Activated T-cell treated with anti-CD3 and anti-CD28 coated beads, Interleukin-2, amount 50 U/mL, for 4 hours (primary cell): ENCODE data around the gene RIC8B. TPM values are rescaled to one million over a fixed set of nuclear protein-coding genes. Genes with fewer than 3 reads are reported as not detected.
A peak's percentile ranks its signal among the peaks of the same experiment; 100 is the strongest.

Experiments
- ATAC-seq, 2 donors: fragments of 200-7000 bp; cut with Tn5 transposase; one replicate each; pipeline ENCODE4 v1.10.0; 2021
- DNase-seq: peaks from one replicate; pipeline ENCODE4 v3.0.0-alpha.2; 2020
- H3K27me3 Mint-ChIP-seq: one replicate; pipeline ENCODE4 v1.8.0; 2021; ENCODE audit warnings: low read depth, mixed read lengths
- H3K36me3 Mint-ChIP-seq: one replicate; pipeline ENCODE4 v1.8.0; 2022; ENCODE audit warnings: mixed read lengths; ENCODE audit not compliant: insufficient read depth
- H3K4me1 Mint-ChIP-seq: one replicate; pipeline ENCODE4 v1.8.0; 2021; ENCODE audit warnings: low read depth, mixed read lengths
- H3K4me3 Mint-ChIP-seq: one replicate; pipeline ENCODE4 v1.8.0; 2021; ENCODE audit warnings: mild to moderate bottlenecking, moderate library complexity, mixed read lengths
- H3K9me3 Mint-ChIP-seq: one replicate; pipeline ENCODE4 v1.8.0; 2021; ENCODE audit warnings: mixed read lengths
- total RNA-seq, 3 donors: library from RNA; stranded (reverse); gene quantifications; one replicate each; pipeline ENCODE4 v1.2.1, GENCODE V29; 2021

Gene RIC8B
- total RNA-seq, 3 donors from 2014 or later, result 7.4 to 8.6 (median 8.1) TPM

DNA sequence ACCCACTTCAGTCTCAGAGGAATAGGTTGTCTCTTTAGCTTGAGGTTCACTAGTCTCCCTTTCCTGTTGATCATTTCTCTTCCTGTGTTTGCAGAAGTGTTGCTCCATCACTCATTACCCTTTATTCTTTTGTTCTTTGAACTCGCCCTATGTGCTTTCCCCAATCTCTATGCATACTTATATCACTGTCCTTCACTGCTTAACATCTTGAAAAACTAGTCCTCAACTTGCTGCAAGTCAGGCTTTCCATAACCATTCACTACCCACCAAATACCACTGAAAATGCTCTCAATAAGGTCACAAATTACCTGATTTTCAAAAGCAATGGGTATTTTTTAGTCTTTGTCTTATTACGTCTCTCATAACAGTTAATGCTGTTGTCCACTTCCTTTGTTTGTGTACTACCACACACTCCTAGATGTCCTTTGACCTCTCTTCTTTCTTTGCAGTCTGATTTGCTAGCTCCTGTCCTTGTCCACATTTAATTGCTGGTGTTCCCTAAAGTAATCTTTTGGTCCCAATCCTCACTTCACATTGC, 80.8 kb downstream of the RIC8B start:
- Mint-ChIP-seq H3K4me1 (peaks cover 4% of the 10 kb centered on the region), H3K36me3 (peaks cover 18% of the 10 kb centered on the region), H3K9me3 (no peaks in the 10 kb centered on the region), H3K4me3 (no peak overlapping the region), H3K27me3 (no peaks in the 10 kb centered on the region)
- ATAC-seq (no peak), DNase-seq (no peak)

DNA sequence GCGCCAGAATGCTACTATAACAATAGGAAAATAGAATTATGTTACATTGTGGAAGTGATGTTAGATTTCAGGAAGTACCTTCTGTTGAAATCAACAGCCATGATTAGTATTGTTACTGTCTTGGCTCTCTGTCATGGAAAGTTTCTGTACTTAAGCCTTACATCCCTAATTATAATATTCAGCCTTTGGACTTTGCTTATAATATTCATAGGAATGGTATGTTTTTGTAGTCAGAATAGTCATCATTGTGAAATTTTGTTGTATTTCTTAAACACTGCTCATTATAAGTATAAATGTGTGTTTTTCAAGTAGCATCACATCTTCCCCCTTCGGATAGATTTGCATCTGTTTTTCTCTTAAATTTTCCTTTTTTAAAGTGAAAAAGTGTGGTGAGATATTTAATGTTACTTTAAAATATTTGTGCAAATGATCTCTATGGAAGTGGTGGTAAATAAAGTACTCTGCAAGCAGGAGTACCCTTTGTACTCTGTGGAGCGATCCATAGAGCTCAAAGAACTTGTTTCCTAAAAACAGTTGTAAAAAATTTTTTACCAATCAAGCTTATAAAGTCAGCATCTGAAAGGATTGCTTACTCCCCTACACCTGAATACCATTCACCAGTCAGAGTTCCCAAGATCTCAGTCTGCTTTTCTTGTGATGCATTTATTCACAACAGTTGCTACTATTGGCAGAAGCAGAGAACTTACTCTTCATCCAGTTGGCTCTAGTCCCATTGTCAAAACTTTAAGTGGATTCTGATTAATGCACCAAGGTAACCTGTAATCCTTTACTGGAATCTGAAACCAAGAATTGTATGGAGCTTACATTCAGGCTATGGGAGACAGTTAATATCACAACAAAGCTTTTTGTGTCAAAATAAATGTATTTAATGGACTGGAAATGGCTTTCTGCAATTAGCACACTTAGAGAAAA, 87.8 kb downstream of the RIC8B start:
- Mint-ChIP-seq H3K9me3 (no peaks in the 10 kb centered on the region), H3K36me3 (peaks cover 39% of the 10 kb centered on the region), H3K4me3 (no peak overlapping the region), H3K4me1 (peaks cover 3% of the 10 kb centered on the region), H3K27me3 (no peaks in the 10 kb centered on the region)
- DNase-seq (no peak), ATAC-seq (no peak)

DNA sequence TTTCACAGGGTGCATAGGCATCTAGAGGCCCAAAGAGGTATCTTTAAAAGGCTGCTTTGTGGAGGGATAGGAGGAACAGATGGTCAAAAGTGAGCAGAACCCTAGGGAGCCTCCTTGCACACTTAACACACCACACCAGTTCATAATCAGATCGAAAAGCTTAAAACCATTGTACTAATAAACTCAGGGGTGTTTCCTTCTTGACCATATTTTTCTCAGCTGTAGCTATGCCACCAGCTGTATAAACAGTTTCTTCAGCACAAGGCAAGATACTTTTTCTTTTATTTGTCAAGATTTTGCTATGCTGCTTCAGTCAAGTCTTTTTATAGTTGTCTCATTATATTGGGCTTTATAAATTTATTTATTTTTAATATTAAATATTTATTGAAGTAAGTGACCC, 88.7 kb downstream of the RIC8B start:
- no peaks in the 10 kb centered on the region for H3K27me3 Mint-ChIP-seq
- peaks cover 3% of the 10 kb centered on the region for H3K4me1 Mint-ChIP-seq
- H3K9me3 Mint-ChIP-seq, result no peaks in the 10 kb centered on the region
- no peak overlapping the region for H3K4me3 Mint-ChIP-seq
- DNase-seq (no peak), ATAC-seq (no peak)
- H3K36me3 Mint-ChIP-seq, result peaks cover 41% of the 10 kb centered on the region

DNA sequence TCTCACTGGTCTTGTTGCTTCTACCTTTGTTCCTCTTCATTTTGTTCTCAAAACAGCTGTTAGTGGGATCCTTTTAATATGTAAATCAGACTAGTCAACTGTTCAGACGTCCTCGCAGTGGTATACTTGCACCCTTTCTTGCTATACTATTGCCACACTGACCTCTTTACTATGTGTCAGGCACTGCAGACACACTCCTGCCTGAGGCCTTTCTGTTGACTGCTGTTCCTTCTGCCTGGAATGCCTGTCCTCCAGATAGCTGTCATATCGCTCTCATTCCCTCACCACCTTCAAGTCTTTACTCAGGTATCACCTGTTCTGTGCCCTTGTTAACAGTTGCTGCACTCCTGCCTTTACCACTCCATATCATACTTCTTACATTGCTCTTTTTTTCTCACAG, 91.2 kb downstream of the RIC8B start:
- no peaks in the 10 kb centered on the region for H3K27me3 Mint-ChIP-seq
- no peak overlapping the region for H3K4me3 Mint-ChIP-seq
- DNase-seq (no peak), ATAC-seq (no peak)
- H3K36me3 Mint-ChIP-seq, result peaks cover 30% of the 10 kb centered on the region
- H3K4me1 Mint-ChIP-seq, result peaks cover 3% of the 10 kb centered on the region
- no peaks in the 10 kb centered on the region for H3K9me3 Mint-ChIP-seq

DNA sequence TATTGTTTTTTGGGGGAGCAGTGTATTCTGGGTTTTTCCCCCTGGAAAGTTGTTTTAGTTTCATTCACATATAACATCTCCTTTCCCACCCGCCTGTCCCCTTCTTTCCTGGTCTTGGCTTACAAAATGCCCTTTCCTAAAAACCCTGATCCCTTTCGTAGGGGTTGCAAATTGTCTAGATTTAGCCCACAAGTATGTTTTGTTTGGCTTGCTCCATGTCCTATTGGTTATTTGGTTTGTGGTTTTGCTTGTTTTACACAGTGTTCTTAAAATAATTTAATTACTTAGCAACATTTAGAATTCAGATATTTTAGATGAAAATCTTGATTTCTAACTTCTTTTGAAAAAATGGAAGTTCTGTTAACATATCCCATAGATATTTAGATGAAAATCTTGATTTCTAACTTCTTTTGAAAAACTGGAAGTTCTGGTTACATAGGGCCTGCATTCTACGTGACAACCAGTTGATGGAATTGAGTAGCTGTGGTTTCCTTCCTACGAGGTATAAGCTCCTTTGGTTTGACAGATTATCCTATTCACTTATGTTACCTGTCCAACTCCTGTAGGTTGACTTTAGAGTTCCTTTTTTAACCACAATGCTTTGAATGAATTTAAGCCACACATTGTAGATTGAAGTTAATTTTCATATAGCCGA, 92.1 kb downstream of the RIC8B start:
- Mint-ChIP-seq H3K4me1 (peaks cover 6% of the 10 kb centered on the region), H3K4me3 (no peak overlapping the region), H3K36me3 (peaks cover 30% of the 10 kb centered on the region), H3K9me3 (no peaks in the 10 kb centered on the region), H3K27me3 (no peaks in the 10 kb centered on the region)
- no peak for ATAC-seq
- DNase-seq, result no peak

DNA sequence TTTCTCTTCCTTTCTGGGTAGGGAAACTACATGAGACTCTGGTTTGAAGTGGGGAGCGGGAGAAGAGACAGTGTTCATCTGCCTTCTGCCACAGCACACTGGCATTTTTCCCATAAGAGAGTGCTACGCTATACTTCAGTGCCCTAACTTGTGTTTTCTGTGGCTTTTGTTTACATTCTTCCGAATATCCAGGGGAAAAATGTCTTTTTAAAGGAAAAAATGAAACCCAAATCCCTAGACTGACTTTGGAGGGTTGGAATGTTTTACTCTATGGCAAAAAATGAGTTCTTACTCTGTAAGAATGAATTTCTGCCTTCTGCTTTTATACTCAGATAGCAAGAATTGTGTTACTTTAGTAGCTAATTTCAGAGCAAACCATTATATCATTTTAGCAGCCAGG, 93.2 kb downstream of the RIC8B start:
- peaks cover 30% of the 10 kb centered on the region for H3K36me3 Mint-ChIP-seq
- no peak overlapping the region for H3K4me3 Mint-ChIP-seq
- H3K9me3 Mint-ChIP-seq, result no peaks in the 10 kb centered on the region
- no peaks in the 10 kb centered on the region for H3K27me3 Mint-ChIP-seq
- DNase-seq (no peak), ATAC-seq (no peak)
- H3K4me1 Mint-ChIP-seq, result peaks cover 6% of the 10 kb centered on the region

DNA sequence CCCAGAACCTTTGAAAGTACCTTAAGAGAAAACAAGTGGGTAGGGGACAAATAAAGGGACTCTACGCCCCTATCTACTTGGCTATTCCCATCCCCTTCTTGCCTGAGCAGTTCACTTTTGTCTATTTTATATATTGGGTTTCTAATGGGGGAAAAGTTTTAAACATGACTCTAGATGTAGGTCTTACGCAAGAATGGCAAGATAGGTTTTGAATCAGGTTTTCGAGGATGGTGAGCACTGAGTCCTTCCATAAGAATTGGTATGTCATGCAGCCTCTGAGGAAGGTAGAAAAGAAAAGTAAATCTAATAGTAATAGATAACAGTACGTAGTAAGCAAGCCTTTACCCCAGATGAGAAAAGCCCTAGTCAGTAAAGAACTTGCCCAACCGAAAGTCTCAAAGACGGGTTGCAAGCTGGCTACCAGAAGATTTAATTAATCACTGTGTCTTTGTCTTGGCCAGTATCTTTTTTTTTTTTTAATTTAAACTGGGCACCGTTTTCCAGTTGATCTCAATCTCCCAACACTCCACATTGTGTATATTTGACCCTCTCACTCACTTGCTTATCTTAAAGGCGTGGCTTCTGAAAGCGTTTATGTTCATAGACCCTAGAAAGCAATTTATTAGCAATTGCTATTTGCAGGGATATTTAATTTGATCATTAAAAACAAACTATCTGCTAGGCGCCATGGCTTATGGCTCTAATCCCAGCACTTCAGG, 94.7 kb downstream of the RIC8B start:
- peaks cover 6% of the 10 kb centered on the region for H3K4me1 Mint-ChIP-seq
- no peaks in the 10 kb centered on the region for H3K9me3 Mint-ChIP-seq
- ATAC-seq (no peak), DNase-seq (no peak)
- H3K27me3 Mint-ChIP-seq, result no peaks in the 10 kb centered on the region
- H3K36me3 Mint-ChIP-seq, result peaks cover 38% of the 10 kb centered on the region
- no peak overlapping the region for H3K4me3 Mint-ChIP-seq

DNA sequence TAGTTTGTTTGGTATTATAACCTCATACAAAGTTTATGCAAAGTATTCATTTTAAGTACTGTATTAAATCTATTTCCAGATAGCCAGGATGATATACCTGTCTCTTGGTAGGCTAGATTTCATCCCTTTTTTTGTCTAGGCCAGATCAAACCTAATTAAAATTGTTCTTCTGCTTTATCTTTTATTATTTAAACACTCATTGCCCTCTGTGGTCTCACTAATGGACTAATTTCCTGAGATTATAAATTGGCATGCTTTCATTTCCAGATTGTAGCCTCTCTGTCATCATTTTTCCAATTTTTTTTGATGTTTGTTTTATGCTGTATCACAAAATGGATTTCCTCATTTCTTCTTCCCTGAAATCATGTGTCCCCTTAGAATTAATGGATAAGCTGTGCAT, 95.6 kb downstream of the RIC8B start:
- DNase-seq, result no peak
- Mint-ChIP-seq H3K4me3 (no peak overlapping the region), H3K27me3 (no peaks in the 10 kb centered on the region), H3K36me3 (peaks cover 36% of the 10 kb centered on the region), H3K9me3 (no peaks in the 10 kb centered on the region), H3K4me1 (peaks cover 6% of the 10 kb centered on the region)
- ATAC-seq, result no peak

DNA sequence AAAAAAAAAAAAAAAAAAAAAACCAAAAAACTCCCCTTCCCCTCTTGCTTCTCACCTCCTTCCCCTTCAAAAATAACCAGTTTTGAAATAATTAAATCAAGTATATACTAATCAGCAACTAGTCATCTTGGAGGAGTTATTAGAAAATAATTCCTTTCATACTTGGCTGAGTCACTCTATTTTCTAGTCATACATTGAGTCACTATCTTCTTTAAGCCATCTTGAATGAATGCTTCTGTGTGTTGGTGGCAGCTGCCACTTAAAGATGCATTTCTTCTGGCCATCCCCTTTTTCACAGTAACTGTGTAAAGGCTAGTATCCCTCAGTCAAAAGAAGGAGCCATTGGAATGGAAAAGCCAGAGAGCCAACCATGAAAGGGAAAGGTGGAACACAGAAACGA, 97.0 kb downstream of the RIC8B start:
- peaks cover 3% of the 10 kb centered on the region for H3K4me1 Mint-ChIP-seq
- no peaks in the 10 kb centered on the region for H3K9me3 Mint-ChIP-seq
- DNase-seq, result no peak
- no peak overlapping the region for H3K4me3 Mint-ChIP-seq
- peaks cover 32% of the 10 kb centered on the region for H3K36me3 Mint-ChIP-seq
- H3K27me3 Mint-ChIP-seq, result no peaks in the 10 kb centered on the region
- peak; percentile 27 to 41 for ATAC-seq

DNA sequence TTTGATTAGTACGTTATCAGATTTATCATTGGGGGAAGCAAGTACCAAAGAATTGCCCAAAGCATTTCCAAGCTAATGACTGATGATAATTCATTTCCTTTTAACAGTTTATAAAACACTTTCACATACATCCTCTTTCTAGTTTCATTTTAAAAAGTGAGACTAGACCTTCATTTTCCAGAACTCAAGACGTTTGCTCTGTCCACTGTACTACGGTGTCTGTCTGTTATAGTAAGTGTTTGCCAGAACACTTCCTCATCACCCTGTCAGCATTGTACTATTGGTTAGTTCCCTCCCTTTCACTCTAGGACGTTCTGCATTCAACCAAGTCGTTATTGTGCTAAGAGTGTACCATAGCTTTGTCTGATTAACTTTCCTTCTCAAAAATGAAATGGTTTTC, 99.5 kb downstream of the RIC8B start:
- no peak for DNase-seq
- no peak for ATAC-seq
- Mint-ChIP-seq H3K36me3 (peaks cover 29% of the 10 kb centered on the region), H3K4me3 (no peak overlapping the region), H3K27me3 (no peaks in the 10 kb centered on the region), H3K4me1 (peaks cover 3% of the 10 kb centered on the region), H3K9me3 (no peaks in the 10 kb centered on the region)

DNA sequence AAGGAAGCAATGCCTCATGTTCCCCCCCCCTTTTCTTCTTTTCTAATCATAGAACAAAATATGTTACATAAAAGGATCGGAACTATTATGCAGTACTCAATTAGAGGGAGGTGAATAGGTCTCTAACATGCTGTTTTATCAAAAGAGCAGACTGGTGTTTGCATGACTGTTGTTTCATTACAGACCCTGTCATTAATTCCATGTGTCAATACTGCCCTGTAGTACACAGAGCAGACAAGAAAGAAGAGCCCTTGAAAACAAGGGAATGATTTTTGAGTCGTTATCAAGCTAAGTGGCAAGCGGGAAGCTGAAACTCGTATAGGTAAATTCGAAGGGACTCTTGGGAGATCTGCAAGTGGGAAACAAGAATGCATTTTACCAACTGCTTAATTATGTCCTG, 104.3 kb downstream of the RIC8B start:
- Mint-ChIP-seq H3K36me3 (peaks cover 38% of the 10 kb centered on the region), H3K4me1 (no peaks in the 10 kb centered on the region), H3K9me3 (no peaks in the 10 kb centered on the region), H3K27me3 (no peaks in the 10 kb centered on the region), H3K4me3 (no peak overlapping the region)
- no peak for DNase-seq
- ATAC-seq, result no peak

DNA sequence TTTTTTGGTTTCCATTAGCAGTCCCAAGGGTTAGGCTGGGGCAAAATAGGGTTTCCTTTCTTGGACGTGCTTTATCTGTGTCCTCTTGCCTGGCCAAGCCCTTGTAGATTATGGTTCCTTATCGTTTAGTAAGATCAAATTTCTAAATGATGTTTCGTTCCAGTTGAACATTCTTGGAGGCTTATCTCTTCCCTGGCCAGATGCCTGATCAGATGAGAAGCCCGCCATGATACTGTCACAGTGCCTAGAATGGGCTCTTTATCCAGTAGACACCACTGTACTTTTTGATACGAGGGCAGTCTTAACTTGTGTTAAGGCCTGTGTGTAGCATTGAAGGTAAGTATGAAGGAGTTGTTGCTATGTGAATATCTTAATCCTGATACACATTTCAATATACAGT, 105.1 kb downstream of the RIC8B start:
- Mint-ChIP-seq H3K4me1 (no peaks in the 10 kb centered on the region), H3K36me3 (peaks cover 34% of the 10 kb centered on the region), H3K4me3 (no peak overlapping the region), H3K27me3 (no peaks in the 10 kb centered on the region), H3K9me3 (no peaks in the 10 kb centered on the region)
- DNase-seq, result no peak
- no peak for ATAC-seq

DNA sequence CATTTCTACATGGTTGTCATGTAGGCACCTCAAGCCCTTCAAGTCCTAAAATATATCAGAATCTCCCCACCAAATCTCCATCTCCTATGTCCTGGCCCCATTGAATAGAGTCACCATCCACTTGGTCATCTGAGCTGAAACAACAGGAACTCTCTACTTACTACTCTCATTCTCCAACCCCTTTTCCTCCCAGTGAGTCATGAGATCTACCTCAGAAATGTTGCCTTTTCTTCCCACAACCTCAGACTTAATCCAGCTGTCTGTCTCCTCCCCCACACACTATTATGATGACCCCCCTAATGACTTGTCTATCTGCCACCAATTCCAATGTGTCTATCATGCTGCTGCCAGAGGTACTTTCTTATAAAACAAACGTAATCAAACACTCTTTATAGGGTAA, 108.9 kb downstream of the RIC8B start:
- no peak overlapping the region for H3K4me3 Mint-ChIP-seq
- DNase-seq (no peak), ATAC-seq (no peak)
- H3K27me3 Mint-ChIP-seq, result no peaks in the 10 kb centered on the region
- H3K36me3 Mint-ChIP-seq, result peaks cover 31% of the 10 kb centered on the region
- H3K9me3 Mint-ChIP-seq, result no peaks in the 10 kb centered on the region
- no peaks in the 10 kb centered on the region for H3K4me1 Mint-ChIP-seq

DNA sequence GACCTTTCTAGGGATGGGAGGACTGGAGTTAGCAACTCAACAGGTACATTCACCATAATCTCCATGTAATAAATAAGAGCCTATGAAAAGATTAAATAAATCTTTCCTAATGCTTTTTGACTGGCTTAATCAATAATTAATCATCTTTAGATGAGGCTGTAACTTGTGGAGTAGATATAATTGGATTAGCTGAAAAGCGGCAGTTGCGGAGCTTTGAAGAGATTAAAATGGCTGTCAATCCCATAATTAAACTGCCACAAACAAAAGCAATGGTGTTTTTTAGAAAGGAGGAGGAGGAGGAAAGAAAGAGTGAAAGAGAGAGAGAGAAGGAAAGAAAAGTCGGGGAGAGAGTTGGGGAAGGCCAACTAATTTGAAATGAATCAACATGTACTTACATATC, 110.5 kb downstream of the RIC8B start:
- Mint-ChIP-seq H3K9me3 (no peaks in the 10 kb centered on the region), H3K36me3 (peaks cover 26% of the 10 kb centered on the region), H3K4me3 (no peak overlapping the region), H3K27me3 (no peaks in the 10 kb centered on the region), H3K4me1 (no peaks in the 10 kb centered on the region)
- ATAC-seq (no peak), DNase-seq (no peak)
